GM12872 (cell line): ENCODE data around the gene NDE1.

Experiments used
- CTCF ChIP-seq: IDR thresholded peaks from 3 replicates; pipeline ENCODE4 v1.5.1; 2011; ENCODE audit warnings: low read depth, mild to moderate bottlenecking, low read length, moderate library complexity; ENCODE audit not compliant: insufficient read depth

NDE1 gene

GRCh38 chr16:15752717-15753488 is 102.9 kb downstream of the NDE1 start:
- no peak for TF ChIP-seq CTCF

GRCh38 chr16:15754821-15755534 is 104.9 kb downstream of the NDE1 start:
- no peak for TF ChIP-seq CTCF

- no peak for TF ChIP-seq CTCF
Measured at GRCh38 chr16:15757077-15757386, 107.0 kb downstream of the NDE1 start.

GRCh38 chr16:15757630-15758251 is 107.7 kb downstream of the NDE1 start:
- TF ChIP-seq CTCF: no peak

- no peak for TF ChIP-seq CTCF
Measured at GRCh38 chr16:15759070-15759469, 109.0 kb downstream of the NDE1 start.

- TF ChIP-seq CTCF: no peak
Measured at GRCh38 chr16:15760129-15760528, 110.1 kb downstream of the NDE1 start.

GRCh38 chr16:15764112-15764511 is 114.1 kb downstream of the NDE1 start:
- no peak for TF ChIP-seq CTCF
